GM23338 (cell line): ENCODE results near the gene MTHFD2L. TPM values are rescaled to one million over a fixed set of nuclear protein-coding genes. Genes with fewer than 3 reads are reported as not detected.

Experiments
- ATAC-seq: fragments of 200-7000 bp; cut with Tn5 transposase; 3 replicates; pipeline ENCODE4 v1.9.1; 2020
- DNase-seq: peaks from one replicate; pipeline ENCODE4 v3.0.0-alpha.2; 2015; ENCODE audit warnings: low spot score
- H2AFZ ChIP-seq: fragments of 200-600 bp; sonication (generic); 2 replicates; pipeline ENCODE4 v1.8.0; 2016; ENCODE audit warnings: antibody characterized with exemption, mild to moderate bottlenecking, moderate library complexity
- H3F3A ChIP-seq: fragments of 200-600 bp; sonication (generic); replicated peaks from 2 replicates; pipeline ENCODE4 v1.8.0; 2017; ENCODE audit warnings: antibody characterized with exemption, mixed run types, low read depth
- H3K27ac ChIP-seq: fragments of 200-600 bp; sonication (generic); 2 replicates; pipeline ENCODE4 v1.6.1; 2016; ENCODE audit warnings: low read depth
- H3K27me3 ChIP-seq: fragments of 200-600 bp; sonication (generic); 2 replicates; pipeline ENCODE4 v1.8.0; 2016; ENCODE audit warnings: mild to moderate bottlenecking, mixed run types, moderate library complexity; ENCODE audit not compliant: insufficient read depth
- H3K36me3 ChIP-seq: fragments of 200-600 bp; sonication (generic); 2 replicates; pipeline ENCODE4 v1.8.0; 2016; ENCODE audit warnings: mild to moderate bottlenecking; ENCODE audit not compliant: insufficient read depth
- H3K4me1 ChIP-seq: fragments of 200-600 bp; sonication (generic); 2 replicates; pipeline ENCODE4 v1.8.0; 2016; ENCODE audit warnings: mild to moderate bottlenecking, moderate library complexity; ENCODE audit not compliant: insufficient read depth
- H3K4me2 ChIP-seq: fragments of 200-600 bp; sonication (generic); 2 replicates; pipeline ENCODE4 v1.7.1; 2017; ENCODE audit warnings: mixed run types
- H3K4me3 ChIP-seq: fragments of 200-600 bp; sonication (generic); 2 replicates; pipeline ENCODE4 v1.6.1; 2016; ENCODE audit warnings: mixed run types
- H3K79me2 ChIP-seq: fragments of 200-600 bp; sonication (generic); replicated peaks from 2 replicates; pipeline ENCODE4 v1.8.0; 2017; ENCODE audit warnings: mild to moderate bottlenecking; ENCODE audit not compliant: insufficient read depth
- H3K9me2 ChIP-seq: fragments of 200-600 bp; sonication (generic); 2 replicates; pipeline ENCODE4 v1.8.0; 2017; ENCODE audit not compliant: insufficient read depth
- H4K20me1 ChIP-seq: fragments of 200-600 bp; sonication (generic); replicated peaks from 2 replicates; pipeline ENCODE4 v1.8.0; 2017; ENCODE audit warnings: mild to moderate bottlenecking; ENCODE audit not compliant: insufficient read depth
- H3K27ac Mint-ChIP-seq: 2 replicates; pipeline ENCODE4 v1.8.0; 2020; ENCODE audit warnings: inconsistent platforms, mild to moderate bottlenecking, moderate library complexity, mixed read lengths
- H3K27me3 Mint-ChIP-seq: 3 replicates; pipeline ENCODE4 v1.8.0; 2022; ENCODE audit warnings: low read depth, mild to moderate bottlenecking, moderate library complexity, mixed read lengths, inconsistent platforms; ENCODE audit not compliant: insufficient read depth, poor library complexity
- H3K36me3 Mint-ChIP-seq: 3 replicates; pipeline ENCODE4 v1.8.0; 2021; ENCODE audit warnings: low read depth, mild to moderate bottlenecking, inconsistent platforms, moderate library complexity, mixed read lengths
- H3K4me1 Mint-ChIP-seq: 3 replicates; pipeline ENCODE4 v1.8.0; 2020; ENCODE audit warnings: mild to moderate bottlenecking, inconsistent platforms, mixed read lengths
- H3K4me3 Mint-ChIP-seq: 3 replicates; pipeline ENCODE4 v1.8.0; 2021; ENCODE audit warnings: moderate library complexity, mild to moderate bottlenecking, inconsistent platforms, mixed read lengths
- H3K9me3 Mint-ChIP-seq: 3 replicates; pipeline ENCODE4 v1.8.0; 2020; ENCODE audit warnings: moderate library complexity, mild to moderate bottlenecking, inconsistent platforms, mixed read lengths
- CREB1 ChIP-seq: fragments of 250-450 bp; sonication (Bioruptor Pico); IDR thresholded peaks from 2 replicates; pipeline ENCODE4 v1.5.0; 2020; ENCODE audit warnings: low read depth, mild to moderate bottlenecking, moderate library complexity
- CTCF ChIP-seq, 2 experiments: fragments of 200-600 bp in 1 of 2; sonication (generic) in 1 of 2; conservative IDR thresholded peaks; 2 replicates each; pipeline versions ENCODE4 v1.5.1 to v1.6.1; 2016 to 2017; ENCODE audit warnings: antibody characterized with exemption in 2 of 2, low read depth in 2 of 2, mild to moderate bottlenecking in 2 of 2, moderate library complexity in 1 of 2
- ETS1 ChIP-seq: IDR thresholded peaks from 2 replicates; pipeline ENCODE4 v1.6.1; 2016; ENCODE audit warnings: antibody characterized with exemption
- EZH2 ChIP-seq: fragments of 200-600 bp; sonication (generic); IDR thresholded peaks from one replicate; pipeline ENCODE4 v1.8.0; 2017; ENCODE audit warnings: antibody characterized with exemption, mild to moderate bottlenecking, low read depth; ENCODE audit not compliant: unreplicated experiment
- EZH2phosphoT487 ChIP-seq: fragments of 200-600 bp; sonication (generic); IDR thresholded peaks from one replicate; pipeline ENCODE4 v1.8.1; 2018; ENCODE audit warnings: antibody characterized with exemption; ENCODE audit not compliant: unreplicated experiment
- JUNB ChIP-seq: IDR thresholded peaks from one replicate; pipeline ENCODE4 v1.6.1; 2016; ENCODE audit warnings: antibody characterized with exemption; ENCODE audit not compliant: unreplicated experiment
- NANOG ChIP-seq: IDR thresholded peaks from 2 replicates; pipeline ENCODE4 v1.6.1; 2016; ENCODE audit warnings: antibody characterized with exemption, borderline replicate concordance
- POLR2AphosphoS5 ChIP-seq: IDR thresholded peaks from 2 replicates; pipeline ENCODE4 v1.6.1; 2016; ENCODE audit warnings: antibody characterized with exemption, low read depth
- REST ChIP-seq: IDR thresholded peaks from one replicate; pipeline ENCODE4 v1.6.1; 2018; ENCODE audit warnings: antibody characterized with exemption; ENCODE audit not compliant: unreplicated experiment
- STAT1 ChIP-seq: IDR thresholded peaks from one replicate; pipeline ENCODE4 v1.6.1; 2016; ENCODE audit warnings: antibody characterized with exemption; ENCODE audit not compliant: unreplicated experiment
- ZNF114 ChIP-seq: fragments of 250-450 bp; sonication (Bioruptor Pico); IDR thresholded peaks from 2 replicates; pipeline ENCODE4 v1.5.0; 2020; ENCODE audit warnings: mild to moderate bottlenecking, moderate library complexity
- ZNF331 ChIP-seq: fragments of 250-450 bp; sonication (Bioruptor Pico); IDR thresholded peaks from 2 replicates; pipeline ENCODE4 v1.5.0; 2020; ENCODE audit warnings: low read depth, mild to moderate bottlenecking, moderate library complexity
- ZNF462 ChIP-seq: fragments of 250-450 bp; sonication (Bioruptor Pico); IDR thresholded peaks from 2 replicates; pipeline ENCODE4 v1.5.0; 2020; ENCODE audit warnings: mild to moderate bottlenecking, moderate library complexity
- polyA plus RNA-seq: library from polyadenylated mRNA; unstranded; fragments of >200 nt; fragmentation: Nextera tagmentation; extraction: Ambion mirVana; gene quantifications from 2 replicates; pipeline ENCODE4 v1.2.1, GENCODE V29; 2016
- total RNA-seq: library from RNA; depleted of rRNA; stranded (reverse); fragments of >200 nt; shearing (Covaris generic); gene quantifications from 2 replicates; pipeline ENCODE4 v1.2.3, GENCODE V29; 2014

Gene MTHFD2L
- total and polyA plus RNA-seq, 2 experiments from 2014 or later: 24.4 to 35.7 TPM

GRCh38 chr4:74328501-74328900, 170.6 kb downstream of the MTHFD2L start:
- TF ChIP-seq EZH2phosphoT487: no peak
- TF ChIP-seq REST: no peak
- no peak for TF ChIP-seq ZNF114 (CRISPR knock-in tag)
- no peak for TF ChIP-seq EZH2
- TF ChIP-seq JUNB: no peak
- TF ChIP-seq POLR2AphosphoS5: no peak
- no peak for TF ChIP-seq CTCF (conservative IDR thresholded peaks at IDR 0.05; ENCODE audit: low read depth in 2 of 2)
- no peak for TF ChIP-seq NANOG
- no peak for TF ChIP-seq CREB1 (CRISPR knock-in tag)
- no peak for TF ChIP-seq ZNF331 (CRISPR knock-in tag)
- TF ChIP-seq STAT1: no peak
- no peak for TF ChIP-seq ETS1
- no peak for TF ChIP-seq ZNF462 (CRISPR knock-in tag)
- no peaks in the 10 kb centered on the region for H3K9me3 Mint-ChIP-seq
- H3K4me1 Mint-ChIP-seq: peaks cover 9% of the 10 kb centered on the region; the same call in 2 of the 3 replicates
- H3K27me3 Mint-ChIP-seq: no peaks in the 10 kb centered on the region
- Histone ChIP-seq H3F3A (no peaks in the 10 kb centered on the region), H3K36me3 (no peaks in the 10 kb centered on the region), H3K4me3 (no peak overlapping the region), H3K4me2 (no peak overlapping the region), H3K9me2 (no peaks in the 10 kb centered on the region), H4K20me1 (no peaks in the 10 kb centered on the region), H3K27me3 (no peaks in the 10 kb centered on the region), H3K79me2 (no peaks in the 10 kb centered on the region), H3K27ac (no peak overlapping the region), H2AFZ (no peak overlapping the region), H3K4me1 (peaks cover 5% of the 10 kb centered on the region; the same call in 1 of the 2 replicates)
- H3K27ac Mint-ChIP-seq: no peak overlapping the region
- ATAC-seq (no peak), DNase-seq (no peak)
- H3K36me3 Mint-ChIP-seq: no peaks in the 10 kb centered on the region
- H3K4me3 Mint-ChIP-seq: no peak overlapping the region
